HCT116 (cell line): ENCODE measurements around the gene KTN1. TPM values are rescaled to one million over a fixed set of nuclear protein-coding genes. Genes with fewer than 3 reads are reported as not detected.

Experiments
- ATAC-seq: fragments of 200-7000 bp; cut with Tn5 transposase; 2 replicates; pipeline ENCODE4 v1.9.1; 2020; ENCODE audit warnings: mild to moderate bottlenecking, moderate library complexity
- BruUV-seq: library from RNA; stranded (reverse); fragments of 400-500 nt; replicated peaks from 2 replicates; lab custom pipeline; 2021; lab: Mats Ljungman, UMichigan
- CTCF ChIA-PET: fragments of 300-600 bp; sonication (Branson Sonifier 250); formaldehyde crosslinking; loops from one replicate; lab custom pipeline; 2021; ENCODE audit warnings: antibody characterized with exemption; lab: Charles Lee
- POLR2A ChIA-PET: fragments of 300-600, 350-600 bp; sonication (Branson Sonifier 250); formaldehyde crosslinking; loops from one replicate; lab custom pipeline; 2021; ENCODE audit warnings: antibody characterized with exemption; lab: Charles Lee
- RAD21 ChIA-PET, 2 experiments: fragments of 300-600 bp; sonication (Branson Sonifier 250); formaldehyde crosslinking; loops; one replicate each; lab custom pipeline; 2023; ENCODE audit warnings: low total read pairs in 2 of 2; ENCODE audit not compliant: uncharacterized antibody in 2 of 2, unreplicated experiment in 2 of 2, low non-redundant PET in 1 of 2; lab: Charles Lee
- DNase-seq: peaks from one replicate; pipeline ENCODE4 v3.0.0-alpha.2; 2010; ENCODE audit warnings: low read depth, low spot score
- H2AFZ ChIP-seq: fragments of 200-600 bp; shearing (Covaris generic), sonication (generic); 2 replicates; pipeline ENCODE4 v1.6.1; 2017; ENCODE audit warnings: low read depth, mixed run types, mixed read lengths, antibody characterized with exemption, low read length; ENCODE audit not compliant: poor library complexity, severe bottlenecking
- H3K27ac ChIP-seq: 2 replicates; pipeline ENCODE4 v1.5.1; 2012; ENCODE audit warnings: low read depth, low read length
- H3K27me3 ChIP-seq: fragments of 200-600 bp; sonication (generic); 2 replicates; pipeline ENCODE4 v1.6.1; 2016; ENCODE audit warnings: mixed run types, low read length, mixed read lengths; ENCODE audit not compliant: insufficient read depth
- H3K36me3 ChIP-seq, 2 experiments: fragments of 200-500 bp in 1 of 2; fragments of 200-600 bp in 1 of 2; sonication (Bioruptor generic) in 1 of 2; sonication (generic) in 1 of 2; 2 replicates each; pipeline versions ENCODE4 v1.5.1 to v1.6.1; 2014 to 2016; ENCODE audit warnings: low read length in 2 of 2, inconsistent platforms in 1 of 2, mixed read lengths in 1 of 2, mixed run types in 1 of 2; ENCODE audit not compliant: insufficient read depth in 2 of 2, control insufficient read depth in 1 of 2
- H3K4me1 ChIP-seq, 2 experiments: fragments of 200-600 bp in 1 of 2; sonication (generic) in 1 of 2; 2 replicates each; pipeline versions ENCODE4 v1.5.1 to v1.6.1; 2012 to 2017; ENCODE audit warnings: low read length in 2 of 2, inconsistent platforms in 1 of 2, mild to moderate bottlenecking in 1 of 2, mixed read lengths in 1 of 2, mixed run types in 1 of 2, moderate library complexity in 1 of 2; ENCODE audit not compliant: insufficient read depth in 2 of 2, control insufficient read depth in 1 of 2
- H3K4me2 ChIP-seq: fragments of 200-600 bp; sonication (generic); 2 replicates; pipeline ENCODE4 v1.6.1; 2017; ENCODE audit warnings: mixed run types, low read length, mixed read lengths
- H3K4me3 ChIP-seq, 2 experiments: fragments of 200-600 bp in 1 of 2; sonication (generic) in 1 of 2; replicated peaks in 1 of 2; 2 replicates each; pipeline ENCODE4 v1.5.1; 2011 to 2016; ENCODE audit warnings: low read length in 2 of 2, control low read depth in 1 of 2, low read depth in 1 of 2, mild to moderate bottlenecking in 1 of 2, mixed read lengths in 1 of 2, mixed run types in 1 of 2
- H3K79me2 ChIP-seq: fragments of 200-600 bp; sonication (generic); 2 replicates; pipeline ENCODE4 v1.6.1; 2017; ENCODE audit warnings: mild to moderate bottlenecking, mixed run types, low read length, moderate library complexity, mixed read lengths; ENCODE audit not compliant: insufficient read depth
- H3K9ac ChIP-seq: fragments of 200-600 bp; sonication (generic); 2 replicates; pipeline ENCODE4 v1.6.1; 2016; ENCODE audit warnings: low read length, mixed read lengths
- H3K9me2 ChIP-seq: fragments of 200-600 bp; sonication (generic), shearing (Covaris generic); 2 replicates; pipeline ENCODE4 v1.6.1; 2017; ENCODE audit warnings: mixed run types, mild to moderate bottlenecking, moderate library complexity; ENCODE audit not compliant: insufficient read depth
- H3K9me3 ChIP-seq, 2 experiments: fragments of 200-500 bp in 1 of 2; fragments of 200-600 bp in 1 of 2; sonication (Bioruptor generic) in 1 of 2; sonication (generic) in 1 of 2; 2 replicates each; pipeline ENCODE4 v1.6.1; 2014 to 2017; ENCODE audit warnings: low read length in 2 of 2, mixed read lengths in 2 of 2, inconsistent platforms in 1 of 2, low read depth in 1 of 2, mild to moderate bottlenecking in 1 of 2, mixed run types in 1 of 2, moderate library complexity in 1 of 2; ENCODE audit not compliant: control insufficient read depth in 1 of 2, insufficient read depth in 1 of 2
- H4K20me1 ChIP-seq: fragments of 200-600 bp; sonication (generic), shearing (Covaris generic); 2 replicates; pipeline ENCODE4 v1.6.1; 2017; ENCODE audit warnings: mixed run types, mild to moderate bottlenecking, moderate library complexity; ENCODE audit not compliant: insufficient read depth
- CEBPB ChIP-seq: IDR thresholded peaks from 2 replicates; pipeline ENCODE4 v1.6.1; 2012; ENCODE audit warnings: low read depth
- EGR1 ChIP-seq: IDR thresholded peaks from 2 replicates; pipeline ENCODE4 v1.6.1; 2012; ENCODE audit warnings: low read depth
- ELF1 ChIP-seq: IDR thresholded peaks from 2 replicates; pipeline ENCODE4 v1.6.1; 2012; ENCODE audit warnings: low read depth, borderline replicate concordance
- JUND ChIP-seq: IDR thresholded peaks from 2 replicates; pipeline ENCODE4 v1.6.1; 2012
- SRF ChIP-seq: IDR thresholded peaks from 2 replicates; pipeline ENCODE4 v1.6.1; 2012; ENCODE audit warnings: low read depth
- YY1 ChIP-seq: IDR thresholded peaks from 2 replicates; pipeline ENCODE4 v1.6.1; 2011; ENCODE audit warnings: low read length, low read depth, moderate library complexity, mild to moderate bottlenecking; ENCODE audit not compliant: insufficient replicate concordance; ENCODE audit errors: extremely low read depth
- ZNF274 ChIP-seq: fragments of 200-500 bp; sonication (Bioruptor generic); IDR thresholded peaks from 2 replicates; pipeline ENCODE4 v1.6.1; 2014; ENCODE audit warnings: mild to moderate bottlenecking, low read depth, low read length, inconsistent platforms
- intact Hi-C: fragments of 100-400 bp; cut with micrococcal nuclease; formaldehyde crosslinking; loops from 2 replicates; pipeline ENCODE4 v1.10.0; 2022
- total RNA-seq: library from RNA; stranded (reverse); gene quantifications from one replicate; pipeline ENCODE4 v1.2.1, GENCODE V29; 2021; ENCODE audit not compliant: unreplicated experiment
- TF ChIP-seq, protein P1 (sequence below): IDR thresholded peaks from 2 replicates; pipeline ENCODE4 v1.6.1; 2012
- TF ChIP-seq, protein P2 (sequence below): IDR thresholded peaks from 2 replicates; pipeline ENCODE4 v1.6.1; 2011; ENCODE audit warnings: mild to moderate bottlenecking, low read length, moderate library complexity; ENCODE audit not compliant: insufficient replicate concordance; ENCODE audit errors: extremely low read depth
- TF ChIP-seq, protein P3 (sequence below): IDR thresholded peaks from 2 replicates; pipeline ENCODE4 v1.6.1; 2012; ENCODE audit warnings: low read depth
- TF ChIP-seq, protein P4 (sequence below): IDR thresholded peaks from 2 replicates; pipeline ENCODE4 v1.6.1; 2012
- TF ChIP-seq, protein P5 (sequence below), 3 experiments: fragments of 200-600 bp in 1 of 3; sonication (generic) in 1 of 3; IDR thresholded peaks in 2 of 3; conservative IDR thresholded peaks in 1 of 3; 2 replicates each; pipeline ENCODE4 v1.5.1; 2012 to 2017; ENCODE audit warnings: low read depth in 2 of 3, low read length in 2 of 3, antibody characterized with exemption in 1 of 3, borderline replicate concordance in 1 of 3, control low read depth in 1 of 3, mild to moderate bottlenecking in 1 of 3, mixed read lengths in 1 of 3, mixed run types in 1 of 3, moderate library complexity in 1 of 3; ENCODE audit not compliant: insufficient read depth in 1 of 3

Gene KTN1
- total RNA-seq, 1 experiment from 2014 or later: 105 TPM

DNA sequence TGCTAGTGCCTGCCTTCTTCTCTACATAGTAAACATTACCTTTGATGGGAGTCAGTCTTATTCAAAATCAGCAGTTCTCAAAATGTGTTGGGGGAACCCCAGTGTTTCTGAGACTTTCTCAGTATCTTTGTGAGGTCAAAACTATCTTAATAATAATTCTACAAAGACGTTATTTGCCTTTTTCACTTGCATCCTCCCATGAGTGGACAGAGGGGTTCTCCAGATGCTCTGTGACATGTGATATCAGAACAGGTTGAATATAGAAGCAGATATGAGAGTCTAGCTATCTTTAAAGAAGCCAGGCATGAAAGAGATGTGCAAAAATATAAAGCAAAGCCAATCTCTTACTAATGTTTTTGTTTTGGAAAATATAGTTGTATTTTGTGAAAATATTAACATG is 144.7 kb downstream of the KTN1 start:
- intact Hi-C loops: no loop called here
- POLR2A ChIA-PET: no interaction called here

More for the DNA sequence above, 144.7 kb downstream of the KTN1 start:
- Histone ChIP-seq H2AFZ (no peak overlapping the region), H3K4me3 (no peak overlapping the region), H3K27ac (no peak overlapping the region), H3K79me2 (no peaks in the 10 kb centered on the region), H3K4me1 (peaks cover 0 to 5% of the 10 kb centered on the region in 2 experiments; a peak in 1 of 4 replicates), H3K36me3 (no peaks in the 10 kb centered on the region), H3K27me3 (no peaks in the 10 kb centered on the region), H3K9ac (no peak overlapping the region), H3K4me2 (no peak overlapping the region), H3K9me3 (no peaks in the 10 kb centered on the region), H4K20me1 (no peaks in the 10 kb centered on the region), H3K9me2 (no peaks in the 10 kb centered on the region)
- no peak for ATAC-seq
- RAD21 ChIA-PET: no interaction called here
- TF ChIP-seq, protein P1, sequence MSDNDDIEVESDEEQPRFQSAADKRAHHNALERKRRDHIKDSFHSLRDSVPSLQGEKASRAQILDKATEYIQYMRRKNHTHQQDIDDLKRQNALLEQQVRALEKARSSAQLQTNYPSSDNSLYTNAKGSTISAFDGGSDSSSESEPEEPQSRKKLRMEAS: no peak
- TF ChIP-seq SRF: no peak
- TF ChIP-seq, protein P2, sequence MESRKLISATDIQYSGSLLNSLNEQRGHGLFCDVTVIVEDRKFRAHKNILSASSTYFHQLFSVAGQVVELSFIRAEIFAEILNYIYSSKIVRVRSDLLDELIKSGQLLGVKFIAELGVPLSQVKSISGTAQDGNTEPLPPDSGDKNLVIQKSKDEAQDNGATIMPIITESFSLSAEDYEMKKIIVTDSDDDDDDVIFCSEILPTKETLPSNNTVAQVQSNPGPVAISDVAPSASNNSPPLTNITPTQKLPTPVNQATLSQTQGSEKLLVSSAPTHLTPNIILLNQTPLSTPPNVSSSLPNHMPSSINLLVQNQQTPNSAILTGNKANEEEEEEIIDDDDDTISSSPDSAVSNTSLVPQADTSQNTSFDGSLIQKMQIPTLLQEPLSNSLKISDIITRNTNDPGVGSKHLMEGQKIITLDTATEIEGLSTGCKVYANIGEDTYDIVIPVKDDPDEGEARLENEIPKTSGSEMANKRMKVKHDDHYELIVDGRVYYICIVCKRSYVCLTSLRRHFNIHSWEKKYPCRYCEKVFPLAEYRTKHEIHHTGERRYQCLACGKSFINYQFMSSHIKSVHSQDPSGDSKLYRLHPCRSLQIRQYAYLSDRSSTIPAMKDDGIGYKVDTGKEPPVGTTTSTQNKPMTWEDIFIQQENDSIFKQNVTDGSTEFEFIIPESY: no peak
- no peak for TF ChIP-seq EGR1
- TF ChIP-seq JUND: no peak
- TF ChIP-seq, protein P3, sequence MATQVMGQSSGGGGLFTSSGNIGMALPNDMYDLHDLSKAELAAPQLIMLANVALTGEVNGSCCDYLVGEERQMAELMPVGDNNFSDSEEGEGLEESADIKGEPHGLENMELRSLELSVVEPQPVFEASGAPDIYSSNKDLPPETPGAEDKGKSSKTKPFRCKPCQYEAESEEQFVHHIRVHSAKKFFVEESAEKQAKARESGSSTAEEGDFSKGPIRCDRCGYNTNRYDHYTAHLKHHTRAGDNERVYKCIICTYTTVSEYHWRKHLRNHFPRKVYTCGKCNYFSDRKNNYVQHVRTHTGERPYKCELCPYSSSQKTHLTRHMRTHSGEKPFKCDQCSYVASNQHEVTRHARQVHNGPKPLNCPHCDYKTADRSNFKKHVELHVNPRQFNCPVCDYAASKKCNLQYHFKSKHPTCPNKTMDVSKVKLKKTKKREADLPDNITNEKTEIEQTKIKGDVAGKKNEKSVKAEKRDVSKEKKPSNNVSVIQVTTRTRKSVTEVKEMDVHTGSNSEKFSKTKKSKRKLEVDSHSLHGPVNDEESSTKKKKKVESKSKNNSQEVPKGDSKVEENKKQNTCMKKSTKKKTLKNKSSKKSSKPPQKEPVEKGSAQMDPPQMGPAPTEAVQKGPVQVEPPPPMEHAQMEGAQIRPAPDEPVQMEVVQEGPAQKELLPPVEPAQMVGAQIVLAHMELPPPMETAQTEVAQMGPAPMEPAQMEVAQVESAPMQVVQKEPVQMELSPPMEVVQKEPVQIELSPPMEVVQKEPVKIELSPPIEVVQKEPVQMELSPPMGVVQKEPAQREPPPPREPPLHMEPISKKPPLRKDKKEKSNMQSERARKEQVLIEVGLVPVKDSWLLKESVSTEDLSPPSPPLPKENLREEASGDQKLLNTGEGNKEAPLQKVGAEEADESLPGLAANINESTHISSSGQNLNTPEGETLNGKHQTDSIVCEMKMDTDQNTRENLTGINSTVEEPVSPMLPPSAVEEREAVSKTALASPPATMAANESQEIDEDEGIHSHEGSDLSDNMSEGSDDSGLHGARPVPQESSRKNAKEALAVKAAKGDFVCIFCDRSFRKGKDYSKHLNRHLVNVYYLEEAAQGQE: no peak
- TF ChIP-seq YY1: no peak
- TF ChIP-seq ZNF274: no peak
- no peak for TF ChIP-seq ELF1
- TF ChIP-seq, protein P4, sequence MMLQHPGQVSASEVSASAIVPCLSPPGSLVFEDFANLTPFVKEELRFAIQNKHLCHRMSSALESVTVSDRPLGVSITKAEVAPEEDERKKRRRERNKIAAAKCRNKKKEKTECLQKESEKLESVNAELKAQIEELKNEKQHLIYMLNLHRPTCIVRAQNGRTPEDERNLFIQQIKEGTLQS: no peak
- no peak for TF ChIP-seq CEBPB
- TF ChIP-seq, protein P5, sequence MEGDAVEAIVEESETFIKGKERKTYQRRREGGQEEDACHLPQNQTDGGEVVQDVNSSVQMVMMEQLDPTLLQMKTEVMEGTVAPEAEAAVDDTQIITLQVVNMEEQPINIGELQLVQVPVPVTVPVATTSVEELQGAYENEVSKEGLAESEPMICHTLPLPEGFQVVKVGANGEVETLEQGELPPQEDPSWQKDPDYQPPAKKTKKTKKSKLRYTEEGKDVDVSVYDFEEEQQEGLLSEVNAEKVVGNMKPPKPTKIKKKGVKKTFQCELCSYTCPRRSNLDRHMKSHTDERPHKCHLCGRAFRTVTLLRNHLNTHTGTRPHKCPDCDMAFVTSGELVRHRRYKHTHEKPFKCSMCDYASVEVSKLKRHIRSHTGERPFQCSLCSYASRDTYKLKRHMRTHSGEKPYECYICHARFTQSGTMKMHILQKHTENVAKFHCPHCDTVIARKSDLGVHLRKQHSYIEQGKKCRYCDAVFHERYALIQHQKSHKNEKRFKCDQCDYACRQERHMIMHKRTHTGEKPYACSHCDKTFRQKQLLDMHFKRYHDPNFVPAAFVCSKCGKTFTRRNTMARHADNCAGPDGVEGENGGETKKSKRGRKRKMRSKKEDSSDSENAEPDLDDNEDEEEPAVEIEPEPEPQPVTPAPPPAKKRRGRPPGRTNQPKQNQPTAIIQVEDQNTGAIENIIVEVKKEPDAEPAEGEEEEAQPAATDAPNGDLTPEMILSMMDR (IDR thresholded peaks at IDR 0.05 in 2 of 3, conservative IDR thresholded peaks at IDR 0.05 in 1 of 3; ENCODE audit: borderline replicate concordance in 1 of 3, insufficient read depth in 1 of 3, low read depth in 2 of 3, low read length in 2 of 3): no peak
- CTCF ChIA-PET: no interaction called here
- no peak for DNase-seq
- BruUV-seq: no TSS peak
